ENCODE results near the gene ANTXR2. TPM values are rescaled to one million over a fixed set of nuclear protein-coding genes. Genes with fewer than 3 reads are reported as not detected.

Gene ANTXR2
- total and polyA plus RNA-seq, 2 donors from 2014 or later, result 10.6 to 33.1 TPM

- Histone ChIP-seq H3K27ac (ENCODE audit: low read depth in 2 of 2, low read length in 2 of 2) (no peak overlapping the region), H3K4me1 (ENCODE audit: control insufficient read depth in 2 of 3, insufficient read depth in 2 of 3, low read depth in 1 of 3, low read length in 3 of 3) (no peaks in the 10 kb centered on the region), H3K9ac (ENCODE audit: low read length in 3 of 3) (no peak overlapping the region), H3K4me3 (ENCODE audit: low read length in 3 of 3) (no peak overlapping the region), H3K36me3 (ENCODE audit: control insufficient read depth in 2 of 3, insufficient read depth in 3 of 3, low read length in 3 of 3) (no peaks in the 10 kb centered on the region), H3K9me3 (ENCODE audit: control insufficient read depth in 2 of 3, insufficient read depth in 1 of 3, low read length in 3 of 3) (peaks cover 0 to 3% (median 0%) of the 10 kb centered on the region in 3 donors), H3K27me3 (ENCODE audit: control insufficient read depth, insufficient read depth, low read length) (no peaks in the 10 kb centered on the region)
- no peak for TF ChIP-seq CTCF (IDR thresholded peaks at IDR 0.05; ENCODE audit: borderline replicate concordance, extremely low read depth, insufficient read depth)
- FAIRE-seq, result no peak
- no peak for DNase-seq
- intact Hi-C loops (cut with DNase I), result no loop called here
Observed at GRCh38 chr4:80112236-80112635, 39.2 kb upstream of the ANTXR2 start.

GRCh38 chr4:80111276-80111675 is 38.2 kb upstream of the ANTXR2 start:
- no peak overlapping the region for H3K27ac ChIP-seq (ENCODE audit: low read depth in 2 of 2, low read length in 2 of 2)
- DNase-seq (no peak), FAIRE-seq (no peak)
- peaks cover 0 to 3% (median 2%) of the 10 kb centered on the region in 3 donors for H3K9me3 ChIP-seq (ENCODE audit: control insufficient read depth in 2 of 3, insufficient read depth in 1 of 3, low read length in 3 of 3)
- TF ChIP-seq CTCF (IDR thresholded peaks at IDR 0.05; ENCODE audit: borderline replicate concordance, extremely low read depth, insufficient read depth), result no peak
- intact Hi-C loops (cut with DNase I), result no loop called here
- H3K27me3 ChIP-seq (ENCODE audit: control insufficient read depth, insufficient read depth, low read length), result no peaks in the 10 kb centered on the region
- no peaks in the 10 kb centered on the region for H3K4me1 ChIP-seq (ENCODE audit: control insufficient read depth in 2 of 3, insufficient read depth in 2 of 3, low read depth in 1 of 3, low read length in 3 of 3)
- no peaks in the 10 kb centered on the region for H3K36me3 ChIP-seq (ENCODE audit: control insufficient read depth in 2 of 3, insufficient read depth in 3 of 3, low read length in 3 of 3)
- H3K9ac ChIP-seq (ENCODE audit: low read length in 3 of 3), result no peak overlapping the region
- H3K4me3 ChIP-seq (ENCODE audit: low read length in 3 of 3), result no peak overlapping the region

- Histone ChIP-seq H3K27ac (ENCODE audit: low read depth in 2 of 2, low read length in 2 of 2) (no peak overlapping the region), H3K9me3 (ENCODE audit: control insufficient read depth in 2 of 3, insufficient read depth in 1 of 3, low read length in 3 of 3) (peaks cover 0 to 3% (median 2%) of the 10 kb centered on the region in 3 donors), H3K4me1 (ENCODE audit: control insufficient read depth in 2 of 3, insufficient read depth in 2 of 3, low read depth in 1 of 3, low read length in 3 of 3) (no peaks in the 10 kb centered on the region), H3K4me3 (ENCODE audit: low read length in 3 of 3) (no peak overlapping the region), H3K27me3 (ENCODE audit: control insufficient read depth, insufficient read depth, low read length) (no peaks in the 10 kb centered on the region), H3K36me3 (ENCODE audit: control insufficient read depth in 2 of 3, insufficient read depth in 3 of 3, low read length in 3 of 3) (no peaks in the 10 kb centered on the region), H3K9ac (ENCODE audit: low read length in 3 of 3) (no peak overlapping the region)
- no peak for DNase-seq
- intact Hi-C loops (cut with DNase I), result no loop called here
- FAIRE-seq, result no peak
- no peak for TF ChIP-seq CTCF (IDR thresholded peaks at IDR 0.05; ENCODE audit: borderline replicate concordance, extremely low read depth, insufficient read depth)
Observed at GRCh38 chr4:80107374-80107773, 34.3 kb upstream of the ANTXR2 start.

GRCh38 chr4:80104927-80105326 is 31.9 kb upstream of the ANTXR2 start:
- H3K9me3 ChIP-seq (ENCODE audit: control insufficient read depth in 2 of 3, insufficient read depth in 1 of 3, low read length in 3 of 3), result peaks cover 0 to 3% (median 2%) of the 10 kb centered on the region in 3 donors
- H3K4me3 ChIP-seq (ENCODE audit: low read length in 3 of 3), result no peak overlapping the region
- H3K27ac ChIP-seq (ENCODE audit: low read depth in 2 of 2, low read length in 2 of 2), result no peak overlapping the region
- intact Hi-C loops (cut with DNase I), result no loop called here
- no peak for FAIRE-seq
- no peak overlapping the region for H3K9ac ChIP-seq (ENCODE audit: low read length in 3 of 3)
- no peaks in the 10 kb centered on the region for H3K27me3 ChIP-seq (ENCODE audit: control insufficient read depth, insufficient read depth, low read length)
- no peaks in the 10 kb centered on the region for H3K4me1 ChIP-seq (ENCODE audit: control insufficient read depth in 2 of 3, insufficient read depth in 2 of 3, low read depth in 1 of 3, low read length in 3 of 3)
- no peak for DNase-seq
- H3K36me3 ChIP-seq (ENCODE audit: control insufficient read depth in 2 of 3, insufficient read depth in 3 of 3, low read length in 3 of 3), result no peaks in the 10 kb centered on the region
- TF ChIP-seq CTCF (IDR thresholded peaks at IDR 0.05; ENCODE audit: borderline replicate concordance, extremely low read depth, insufficient read depth), result no peak
